B cell (primary cell): ENCODE data around the gene GPC4. TPM values are rescaled to one million over a fixed set of nuclear protein-coding genes. Genes with fewer than 3 reads are reported as not detected.

Source experiments
- ATAC-seq: fragments of 200-7000 bp; cut with Tn5 transposase; one replicate; pipeline ENCODE4 v1.10.0; 2021; ENCODE audit warnings: low read depth, mild to moderate bottlenecking, moderate number of reproducible peaks, moderate library complexity
- CTCF ChIA-PET: fragments of 350-600 bp; sonication (Branson Sonifier 250); formaldehyde crosslinking; loops from one replicate; lab custom pipeline; 2021; ENCODE audit warnings: antibody characterized with exemption, inconsistent platforms; lab: Charles Lee
- POLR2A ChIA-PET: fragments of 350-600 bp; sonication (Branson Sonifier 250); formaldehyde crosslinking; loops from one replicate; lab custom pipeline; 2021; ENCODE audit warnings: antibody characterized with exemption; lab: Charles Lee
- DNase-seq: peaks from one replicate; pipeline ENCODE4 v3.0.0; 2013
- H2AFZ ChIP-seq: 2 replicates; pipeline ENCODE4 v1.6.1; 2012; ENCODE audit warnings: mild to moderate bottlenecking, low read depth, low read length; ENCODE audit not compliant: insufficient read depth, poor library complexity, severe bottlenecking
- H3K27ac ChIP-seq, 2 donors: 1 replicate in 1 of 2; 2 replicates in 1 of 2; pipeline ENCODE4 v1.5.1; 2012 to 2013; ENCODE audit warnings: low read length in 2 of 2, mild to moderate bottlenecking in 2 of 2, moderate library complexity in 1 of 2
- H3K27me3 ChIP-seq, 4 experiments: fragments of 200-600 bp in 1 of 4; sonication (generic) in 1 of 4; replicated peaks in 1 of 4; 1 replicate in 2 of 4; 2 replicates in 2 of 4; pipeline versions ENCODE4 v1.6.1 to v1.7.0; 2013 to 2016; ENCODE audit warnings: low read length in 3 of 4, mild to moderate bottlenecking in 2 of 4, mixed read lengths in 1 of 4, moderate library complexity in 1 of 4; ENCODE audit not compliant: insufficient read depth in 4 of 4, control insufficient read depth in 3 of 4; ENCODE audit errors: control extremely low read depth in 1 of 4
- H3K36me3 ChIP-seq, 2 experiments: replicated peaks in 1 of 2; 1 replicate in 1 of 2; 2 replicates in 1 of 2; pipeline versions ENCODE4 v1.6.1 to v1.7.1; 2013; ENCODE audit warnings: low read length in 1 of 2; ENCODE audit not compliant: insufficient read depth in 2 of 2, control insufficient read depth in 1 of 2; ENCODE audit errors: control extremely low read depth in 1 of 2, extremely low read depth in 1 of 2
- H3K4me1 ChIP-seq, 2 donors: fragments of 200-600 bp in 1 of 2; sonication (generic) in 1 of 2; 1 replicate in 1 of 2; 2 replicates in 1 of 2; pipeline versions ENCODE4 v1.5.1 to v1.6.1; 2013 to 2017; ENCODE audit warnings: low read length in 2 of 2; ENCODE audit not compliant: control insufficient read depth in 2 of 2, insufficient read depth in 2 of 2
- H3K4me2 ChIP-seq: replicated peaks from 2 replicates; pipeline ENCODE3; 2012; ENCODE audit warnings: mild to moderate bottlenecking, low read depth, low read length; ENCODE audit not compliant: poor library complexity, severe bottlenecking
- H3K4me3 ChIP-seq, 5 experiments: fragments of 200-600 bp in 1 of 5; sonication (generic) in 1 of 5; 1 replicate in 3 of 5; 2 replicates in 2 of 5; pipeline versions ENCODE4 v1.5.1 to v1.7.0; 2011 to 2016; ENCODE audit warnings: low read length in 4 of 5, mild to moderate bottlenecking in 4 of 5, low read depth in 2 of 5, control low read depth in 1 of 5, moderate library complexity in 1 of 5; ENCODE audit not compliant: insufficient read depth in 1 of 5; ENCODE audit errors: control extremely low read depth in 1 of 5, extremely low read depth in 1 of 5
- H3K79me2 ChIP-seq: fragments of 200-600 bp; sonication (generic); one replicate; pipeline ENCODE4 v1.6.0; 2016; ENCODE audit warnings: low read length; ENCODE audit not compliant: control insufficient read depth, insufficient read depth
- H3K9ac ChIP-seq: fragments of 200-600 bp; sonication (generic); 2 replicates; pipeline ENCODE4 v1.6.1; 2017; ENCODE audit warnings: mild to moderate bottlenecking, low read length, moderate library complexity
- H3K9me3 ChIP-seq, 3 donors: one replicate each; pipeline versions ENCODE4 v1.6.1 to v1.7.1; 2013; ENCODE audit warnings: low read length in 2 of 3; ENCODE audit not compliant: control insufficient read depth in 2 of 3, insufficient read depth in 1 of 3; ENCODE audit errors: control extremely low read depth in 1 of 3
- H4K20me1 ChIP-seq: 2 replicates; pipeline ENCODE4 v1.6.0; 2012; ENCODE audit warnings: mild to moderate bottlenecking, low read length; ENCODE audit not compliant: insufficient read depth, control insufficient read depth, poor library complexity, severe bottlenecking
- H3K27ac Mint-ChIP-seq: one replicate; pipeline ENCODE4 v1.8.0; 2021; ENCODE audit warnings: mixed read lengths
- H3K27me3 Mint-ChIP-seq: one replicate; pipeline ENCODE4 v1.8.0; 2021; ENCODE audit warnings: mixed read lengths
- H3K4me1 Mint-ChIP-seq: one replicate; pipeline ENCODE4 v1.8.0; 2021; ENCODE audit warnings: mixed read lengths
- H3K4me3 Mint-ChIP-seq: one replicate; pipeline ENCODE4 v1.8.0; 2021; ENCODE audit warnings: mixed read lengths
- H3K9me3 Mint-ChIP-seq: one replicate; pipeline ENCODE4 v1.8.0; 2022; ENCODE audit warnings: mixed read lengths; ENCODE audit not compliant: insufficient read depth
- EZH2 ChIP-seq: IDR thresholded peaks from 2 replicates; pipeline ENCODE4 v1.6.1; 2012; ENCODE audit warnings: borderline replicate concordance, low read depth, mild to moderate bottlenecking, moderate library complexity, low read length; ENCODE audit not compliant: insufficient read depth, poor library complexity, severe bottlenecking
- WGBS: methylation state at CpG from one replicate; pipeline ENCODE4 v1.1.5; 2013; ENCODE audit warnings: missing lambda C conversion rate; ENCODE audit not compliant: insufficient coverage; 5-methylcytosine and 5-hydroxymethylcytosine counted together
- intact Hi-C: fragments of 100-400 bp; cut with micrococcal nuclease; formaldehyde crosslinking; loops from one replicate; pipeline ENCODE4 v1.10.0; 2022
- polyA plus RNA-seq: library from polyadenylated mRNA; depleted of rRNA; stranded (reverse); fragments of >200 nt; gene quantifications from 2 replicates; pipeline ENCODE4 v1.2.3, GENCODE V29; 2012
- total RNA-seq, 2 donors: library from RNA; stranded (reverse); fragments of 120-200 nt in 1 of 2; gene quantifications; 1 replicate in 1 of 2; 2 replicates in 1 of 2; pipeline versions ENCODE4 v1.2.3 to v1.2.4, GENCODE V29; 2013 to 2022
- TF ChIP-seq, protein P1 (sequence below): fragments of 200-600 bp; IDR thresholded peaks from one replicate; pipeline ENCODE4 v1.8.0; 2022; ENCODE audit warnings: antibody characterized with exemption, mild to moderate bottlenecking

GPC4 gene
- total and polyA plus RNA-seq, 2 donors (not counting 1 experiment from before 2014, with no cell fraction given): 0.30 to 0.47 TPM

DNA sequence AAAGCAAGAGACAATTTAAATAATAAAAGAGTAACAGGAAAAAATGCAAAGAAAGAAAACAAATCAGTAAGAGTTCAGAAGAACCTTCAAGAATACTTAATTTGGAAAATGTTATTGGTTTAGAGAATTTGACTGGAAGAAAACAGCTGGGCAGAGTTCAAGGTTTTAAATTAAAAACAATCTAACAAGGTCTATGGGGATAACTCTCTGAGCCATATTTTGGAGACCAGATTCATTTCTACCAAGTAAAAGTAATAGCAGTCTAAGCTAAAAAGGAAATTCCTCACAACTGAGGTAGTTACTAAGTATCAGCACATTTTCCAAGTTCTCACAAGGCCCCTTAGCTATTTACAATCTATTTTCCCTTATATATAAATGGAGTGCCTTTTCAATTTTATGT lies 114.7 kb downstream of the GPC4 start:
- Histone ChIP-seq H3K9ac (no peak overlapping the region), H2AFZ (no peak overlapping the region), H3K36me3 (no peaks in the 10 kb centered on the region), H3K4me3 (no peak overlapping the region), H3K9me3 (no peaks in the 10 kb centered on the region), H3K27me3 (no peaks in the 10 kb centered on the region), H3K79me2 (no peaks in the 10 kb centered on the region), H4K20me1 (no peaks in the 10 kb centered on the region), H3K27ac (no peak overlapping the region), H3K4me2 (no peak overlapping the region), H3K4me1 (no peaks in the 10 kb centered on the region)
- ATAC-seq: no peak
- H3K27me3 Mint-ChIP-seq: no peaks in the 10 kb centered on the region
- no peak for DNase-seq
- H3K9me3 Mint-ChIP-seq: no peaks in the 10 kb centered on the region
- CTCF ChIA-PET: no interaction called here
- intact Hi-C loops: no loop called here
- H3K27ac Mint-ChIP-seq: no peak overlapping the region
- TF ChIP-seq EZH2: no peak
- TF ChIP-seq, protein P1, sequence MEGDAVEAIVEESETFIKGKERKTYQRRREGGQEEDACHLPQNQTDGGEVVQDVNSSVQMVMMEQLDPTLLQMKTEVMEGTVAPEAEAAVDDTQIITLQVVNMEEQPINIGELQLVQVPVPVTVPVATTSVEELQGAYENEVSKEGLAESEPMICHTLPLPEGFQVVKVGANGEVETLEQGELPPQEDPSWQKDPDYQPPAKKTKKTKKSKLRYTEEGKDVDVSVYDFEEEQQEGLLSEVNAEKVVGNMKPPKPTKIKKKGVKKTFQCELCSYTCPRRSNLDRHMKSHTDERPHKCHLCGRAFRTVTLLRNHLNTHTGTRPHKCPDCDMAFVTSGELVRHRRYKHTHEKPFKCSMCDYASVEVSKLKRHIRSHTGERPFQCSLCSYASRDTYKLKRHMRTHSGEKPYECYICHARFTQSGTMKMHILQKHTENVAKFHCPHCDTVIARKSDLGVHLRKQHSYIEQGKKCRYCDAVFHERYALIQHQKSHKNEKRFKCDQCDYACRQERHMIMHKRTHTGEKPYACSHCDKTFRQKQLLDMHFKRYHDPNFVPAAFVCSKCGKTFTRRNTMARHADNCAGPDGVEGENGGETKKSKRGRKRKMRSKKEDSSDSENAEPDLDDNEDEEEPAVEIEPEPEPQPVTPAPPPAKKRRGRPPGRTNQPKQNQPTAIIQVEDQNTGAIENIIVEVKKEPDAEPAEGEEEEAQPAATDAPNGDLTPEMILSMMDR: no peak
- no peaks in the 10 kb centered on the region for H3K4me1 Mint-ChIP-seq
- POLR2A ChIA-PET: no interaction called here
- H3K4me3 Mint-ChIP-seq: no peak overlapping the region

DNA sequence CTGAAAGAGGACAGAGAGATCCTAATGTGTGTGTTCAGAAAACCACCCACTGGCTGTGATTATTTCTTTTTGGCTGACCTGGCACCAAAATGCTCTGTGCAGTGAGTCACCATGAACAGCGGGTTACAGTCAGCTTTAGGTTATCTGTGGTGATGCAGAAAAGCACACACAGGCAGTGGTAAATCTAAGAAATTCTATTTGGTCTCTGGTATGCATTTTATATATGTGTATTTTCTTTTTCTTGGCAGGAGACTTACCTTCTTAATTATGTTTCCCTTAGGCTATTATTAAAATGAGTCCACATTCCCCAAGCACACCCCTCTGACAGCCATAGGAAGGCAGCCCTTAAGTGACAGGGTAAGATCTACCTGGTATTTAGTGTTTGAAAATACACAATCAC lies 118.0 kb downstream of the GPC4 start:
- Mint-ChIP-seq H3K4me1 (no peaks in the 10 kb centered on the region), H3K27me3 (no peaks in the 10 kb centered on the region), H3K27ac (no peak overlapping the region), H3K9me3 (no peaks in the 10 kb centered on the region), H3K4me3 (no peak overlapping the region)
- no peak for DNase-seq
- WGBS: no CpG with 5 or more reads among the region's 1 CpG
- H3K79me2 ChIP-seq: no peaks in the 10 kb centered on the region
- POLR2A ChIA-PET: no interaction called here
- no peak overlapping the region for H3K27ac ChIP-seq
- H3K4me3 ChIP-seq: no peak overlapping the region
- no peaks in the 10 kb centered on the region for H3K36me3 ChIP-seq
- H3K4me2 ChIP-seq: no peak overlapping the region
- H3K27me3 ChIP-seq: no peaks in the 10 kb centered on the region
- CTCF ChIA-PET: interaction anchor here (0.6 kb wide), 1 partner anchor 265 kb away, joined by 3 read pairs; no protein-coding TSS in a partner anchor
- intact Hi-C loops: no loop called here
- no peaks in the 10 kb centered on the region for H3K4me1 ChIP-seq
- H3K9me3 ChIP-seq: no peaks in the 10 kb centered on the region
- no peak overlapping the region for H2AFZ ChIP-seq
- TF ChIP-seq EZH2: no peak
- TF ChIP-seq, protein P1: no peak
- ATAC-seq: no peak
- no peak overlapping the region for H3K9ac ChIP-seq
- no peaks in the 10 kb centered on the region for H4K20me1 ChIP-seq
